Fibroblast of pulmonary artery (primary cell): ENCODE measurements around the gene ACACA.
A peak's percentile ranks its signal among the peaks of the same experiment; 100 is the strongest.

ENCODE experiments used
- DNase-seq: peaks from one replicate; pipeline ENCODE4 v3.0.0-alpha.2; 2010; ENCODE audit warnings: low read depth
- H3K4me3 ChIP-seq: replicated peaks from 2 replicates; pipeline ENCODE4 v1.5.1; 2011; ENCODE audit warnings: low read depth, mild to moderate bottlenecking, control low read depth, low read length, moderate library complexity
- TF ChIP-seq, protein P1 (sequence below): IDR thresholded peaks from 2 replicates; pipeline ENCODE4 v1.5.1; 2011; ENCODE audit warnings: mild to moderate bottlenecking, control low read depth, low read length, inconsistent platforms; ENCODE audit errors: missing control alignments

Gene ACACA

DNA sequence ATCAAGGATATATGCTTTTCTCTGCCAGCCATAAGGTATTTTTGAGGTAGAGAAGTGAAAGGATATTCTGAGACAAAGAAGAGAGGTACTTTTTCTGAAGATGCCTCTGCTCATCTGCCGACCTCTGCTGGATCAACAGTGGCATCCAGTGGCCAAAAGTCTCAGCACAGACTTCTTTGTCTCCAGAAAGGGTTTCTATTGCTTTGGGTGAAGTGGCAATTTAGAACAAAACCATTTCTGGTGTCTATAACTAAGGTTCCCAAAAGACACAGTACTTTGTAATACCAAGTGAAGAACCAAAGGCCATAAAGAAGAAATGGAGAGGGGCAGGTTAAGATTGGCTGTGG, 186.1 kb downstream of the ACACA start:
- no peak overlapping the region for H3K4me3 ChIP-seq
- TF ChIP-seq, protein P1, sequence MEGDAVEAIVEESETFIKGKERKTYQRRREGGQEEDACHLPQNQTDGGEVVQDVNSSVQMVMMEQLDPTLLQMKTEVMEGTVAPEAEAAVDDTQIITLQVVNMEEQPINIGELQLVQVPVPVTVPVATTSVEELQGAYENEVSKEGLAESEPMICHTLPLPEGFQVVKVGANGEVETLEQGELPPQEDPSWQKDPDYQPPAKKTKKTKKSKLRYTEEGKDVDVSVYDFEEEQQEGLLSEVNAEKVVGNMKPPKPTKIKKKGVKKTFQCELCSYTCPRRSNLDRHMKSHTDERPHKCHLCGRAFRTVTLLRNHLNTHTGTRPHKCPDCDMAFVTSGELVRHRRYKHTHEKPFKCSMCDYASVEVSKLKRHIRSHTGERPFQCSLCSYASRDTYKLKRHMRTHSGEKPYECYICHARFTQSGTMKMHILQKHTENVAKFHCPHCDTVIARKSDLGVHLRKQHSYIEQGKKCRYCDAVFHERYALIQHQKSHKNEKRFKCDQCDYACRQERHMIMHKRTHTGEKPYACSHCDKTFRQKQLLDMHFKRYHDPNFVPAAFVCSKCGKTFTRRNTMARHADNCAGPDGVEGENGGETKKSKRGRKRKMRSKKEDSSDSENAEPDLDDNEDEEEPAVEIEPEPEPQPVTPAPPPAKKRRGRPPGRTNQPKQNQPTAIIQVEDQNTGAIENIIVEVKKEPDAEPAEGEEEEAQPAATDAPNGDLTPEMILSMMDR = peak; percentile 65
- DNase-seq = peak; percentile 49

DNA sequence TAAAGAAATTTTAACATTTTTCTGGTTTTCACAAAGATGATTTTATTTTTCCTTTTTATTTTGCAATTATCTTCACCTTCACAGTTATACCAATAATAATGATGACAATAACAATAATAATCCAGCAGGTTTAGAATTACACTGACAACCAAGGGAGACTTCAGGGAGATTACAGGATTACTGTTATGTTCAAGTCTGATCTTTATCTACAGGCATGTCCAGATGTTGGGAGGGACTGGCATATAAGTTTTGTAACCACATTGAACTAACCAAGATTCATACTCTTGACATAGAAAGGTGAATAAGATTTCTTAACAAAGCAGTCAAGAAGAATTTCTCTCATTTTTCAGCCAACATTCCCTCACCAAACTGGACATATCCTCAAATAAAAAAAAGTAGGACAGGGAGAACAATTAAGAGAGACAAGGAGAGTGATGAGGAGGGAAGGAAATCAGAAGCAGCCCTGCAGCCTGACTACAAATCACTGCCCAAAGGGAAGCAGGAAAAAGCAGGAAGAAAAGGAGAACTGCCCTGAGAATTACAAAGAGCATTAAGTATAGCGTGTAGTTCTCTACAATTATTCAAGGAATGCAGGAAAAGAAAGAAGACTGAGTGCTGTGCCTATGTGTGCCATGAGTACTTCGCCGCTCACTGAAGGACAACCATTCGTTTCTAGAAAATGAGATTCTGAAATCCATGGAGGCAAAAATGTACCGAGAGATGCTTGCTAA, 186.6 kb downstream of the ACACA start:
- no peak for DNase-seq
- H3K4me3 ChIP-seq = no peak overlapping the region
- TF ChIP-seq, protein P1 = no peak

GRCh38 chr17:37218849-37219248, 187.8 kb downstream of the ACACA start:
- no peak for DNase-seq
- no peak overlapping the region for H3K4me3 ChIP-seq
- TF ChIP-seq, protein P1 = no peak

DNA sequence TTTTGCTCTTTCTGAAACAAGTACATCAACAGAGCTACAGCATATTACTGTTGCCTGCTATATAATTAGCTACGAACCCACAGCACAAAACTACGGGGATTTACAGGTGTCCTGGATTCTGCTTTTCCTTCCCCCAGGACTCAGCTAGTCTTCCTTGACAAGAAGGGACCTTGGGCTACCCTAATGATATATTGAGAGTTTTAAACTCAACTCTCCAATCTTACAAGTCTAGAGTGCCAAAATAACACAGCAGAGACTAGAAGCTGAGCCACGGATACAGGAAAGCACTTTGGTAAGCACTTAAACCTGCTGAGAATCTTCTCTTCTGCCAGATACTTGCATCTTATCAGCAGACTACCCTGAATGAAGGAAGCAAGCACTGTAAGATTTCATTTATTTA, 192.2 kb downstream of the ACACA start:
- no peak for DNase-seq
- no peak overlapping the region for H3K4me3 ChIP-seq
- TF ChIP-seq, protein P1 = no peak

- DNase-seq = no peak
- H3K4me3 ChIP-seq = no peak overlapping the region
- TF ChIP-seq, protein P1 = no peak
Observed at GRCh38 chr17:37213927-37214326, 192.7 kb downstream of the ACACA start.

- peak; percentile 35 for DNase-seq
Observed at GRCh38 chr17:37212179-37212578, 194.5 kb downstream of the ACACA start.

More at GRCh38 chr17:37212179-37212578, 194.5 kb downstream of the ACACA start:
- H3K4me3 ChIP-seq = no peak overlapping the region
- TF ChIP-seq, protein P1 = peak; percentile 41
